Renal cortical epithelial cell (primary cell): Measurements from ENCODE around the gene TTC7B. TPM values are rescaled to one million over a fixed set of nuclear protein-coding genes. Genes with fewer than 3 reads are reported as not detected.

Source experiments
- DNase-seq: peaks from one replicate; pipeline ENCODE4 v3.0.0-alpha.2; 2011; ENCODE audit warnings: low read depth
- total RNA-seq: library from RNA; depleted of rRNA; stranded (reverse); fragments of >200 nt; gene quantifications from 2 replicates; pipeline ENCODE4 v1.2.3, GENCODE V29; 2014

Gene TTC7B
- total RNA-seq, 1 donor from 2014 or later = 27.1 TPM

DNA sequence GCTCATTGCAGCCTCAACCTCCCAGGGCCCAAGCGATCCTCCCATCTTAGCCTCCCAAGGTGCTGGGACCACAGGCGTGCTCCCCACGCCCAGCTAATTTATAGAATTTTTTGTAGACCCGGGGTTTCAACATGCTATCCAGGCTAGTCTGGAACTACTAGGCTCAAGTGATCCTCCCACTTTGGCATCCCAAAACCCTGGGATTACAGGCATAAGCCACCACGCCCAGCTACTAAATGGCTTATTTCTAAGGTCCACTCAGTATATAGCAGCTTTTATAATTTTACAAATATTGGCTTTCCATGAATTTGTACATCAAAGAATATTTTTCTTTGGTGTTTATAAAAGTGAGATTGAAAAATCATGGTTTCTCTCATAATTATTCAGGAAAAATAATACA, 167.8 kb downstream of the TTC7B start:
- no peak for DNase-seq

DNA sequence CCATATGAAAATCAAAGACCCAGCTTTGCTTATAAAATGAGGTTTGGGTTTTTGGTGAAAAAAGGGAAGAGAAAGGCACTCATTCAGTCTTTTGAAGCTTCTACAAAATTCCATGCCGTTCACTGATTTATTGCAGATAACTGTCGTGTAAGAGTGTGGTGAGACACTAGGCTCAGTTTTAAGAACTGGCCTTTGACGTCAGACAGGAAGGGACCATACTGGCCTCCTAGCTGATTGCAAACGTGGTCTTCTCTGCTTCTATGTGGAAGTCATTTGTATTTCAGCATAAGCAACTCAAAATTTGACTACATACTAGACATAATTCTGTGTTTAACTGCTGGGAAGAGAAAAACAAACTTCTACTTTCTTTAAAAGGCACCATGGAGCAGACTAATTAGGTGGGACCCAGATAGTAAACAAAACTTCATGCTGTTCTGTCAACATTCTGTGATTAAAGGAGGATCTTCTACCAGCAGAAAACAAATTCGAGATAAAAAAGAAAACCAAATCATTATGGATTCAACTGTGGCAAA, 168.7 kb downstream of the TTC7B start:
- DNase-seq = no peak

- peak; percentile 93 for DNase-seq
Observed at GRCh38 chr14:90645842-90646443, 170.3 kb downstream of the TTC7B start.

- peak; percentile 84 for DNase-seq
Observed at GRCh38 chr14:90644882-90645281, 171.3 kb downstream of the TTC7B start.

GRCh38 chr14:90643982-90644670, 172.1 kb downstream of the TTC7B start:
- no peak for DNase-seq

DNA sequence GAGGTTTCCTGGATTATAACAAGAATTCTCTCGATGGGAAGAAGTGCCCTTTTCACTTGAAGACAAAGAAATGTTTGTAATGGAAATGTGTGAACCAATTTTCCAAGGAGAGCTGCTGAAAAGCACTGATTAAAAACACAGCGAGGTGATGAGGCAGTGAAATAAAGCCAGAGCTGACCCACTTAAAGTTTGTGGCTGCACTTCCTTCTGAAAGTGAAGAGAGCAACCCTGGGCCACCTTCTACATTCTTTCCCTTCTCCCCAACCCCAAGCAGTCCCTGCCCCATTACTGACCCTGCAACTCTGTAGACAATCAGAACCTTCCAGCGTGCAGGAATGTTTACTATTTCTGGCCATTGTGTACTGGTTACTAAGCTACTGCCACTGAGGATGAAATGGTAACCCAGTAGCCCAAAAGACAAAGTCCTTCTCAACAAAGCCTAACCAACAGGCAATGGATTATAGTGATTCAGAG, 173.9 kb downstream of the TTC7B start:
- peak; percentile 91 for DNase-seq

GRCh38 chr14:90641615-90642243, 174.5 kb downstream of the TTC7B start:
- DNase-seq = peak; percentile 28

DNA sequence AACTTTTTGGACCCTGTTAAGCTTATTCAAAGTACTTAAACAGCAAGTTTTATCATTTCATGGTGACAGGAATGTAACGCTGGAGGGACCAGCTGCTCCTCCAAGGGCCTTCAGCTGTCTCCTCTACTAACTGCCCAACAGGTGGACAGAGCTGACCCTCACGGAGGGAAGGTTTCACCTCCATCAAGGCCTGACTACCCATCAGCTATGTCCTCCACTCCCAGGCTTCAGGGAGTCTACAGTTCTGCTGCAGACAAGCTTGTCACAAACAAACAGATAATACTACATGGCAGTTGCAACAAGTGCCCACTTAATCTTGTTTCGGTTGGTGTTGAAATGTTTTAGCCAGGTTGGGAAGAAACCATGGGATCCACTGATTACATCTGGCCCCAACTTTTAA, 175.1 kb downstream of the TTC7B start:
- no peak for DNase-seq

DNA sequence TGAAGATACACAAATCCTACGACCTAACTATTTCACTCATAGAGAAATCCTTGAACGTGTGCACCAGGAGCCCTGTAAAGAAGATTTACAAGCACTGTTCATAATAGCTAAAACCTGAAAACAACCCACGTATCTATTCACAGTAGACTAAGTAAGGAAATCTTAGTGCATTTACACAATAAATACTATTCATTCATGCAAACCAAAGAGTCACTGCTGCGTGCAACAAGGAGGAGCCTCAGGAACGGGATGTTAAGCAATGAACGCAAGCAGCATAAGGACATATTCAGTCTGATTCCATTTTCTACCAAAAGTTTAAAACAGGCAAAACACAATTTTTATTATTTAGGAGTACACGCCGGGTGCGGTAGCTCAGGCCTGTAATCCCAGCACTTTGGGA, 176.6 kb downstream of the TTC7B start:
- no peak for DNase-seq

DNA sequence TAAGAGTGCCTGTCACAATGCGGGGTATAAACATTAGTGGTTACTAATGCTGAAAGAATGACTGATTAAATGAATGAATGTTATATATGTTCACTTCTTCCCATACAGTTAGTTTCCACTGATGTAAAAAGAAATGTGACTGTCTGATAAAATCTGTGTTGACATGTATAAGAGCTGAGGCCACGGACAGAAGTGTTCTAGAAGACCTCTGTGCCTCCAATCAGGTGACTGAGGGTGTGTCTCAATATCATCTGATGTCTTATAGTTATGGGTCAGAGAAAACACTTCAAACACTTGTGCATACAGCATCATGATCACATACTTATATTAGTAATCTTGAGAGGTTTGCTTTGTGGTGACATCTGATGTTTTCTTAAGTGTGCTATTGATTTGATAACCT, 183.4 kb downstream of the TTC7B start:
- no peak for DNase-seq

DNA sequence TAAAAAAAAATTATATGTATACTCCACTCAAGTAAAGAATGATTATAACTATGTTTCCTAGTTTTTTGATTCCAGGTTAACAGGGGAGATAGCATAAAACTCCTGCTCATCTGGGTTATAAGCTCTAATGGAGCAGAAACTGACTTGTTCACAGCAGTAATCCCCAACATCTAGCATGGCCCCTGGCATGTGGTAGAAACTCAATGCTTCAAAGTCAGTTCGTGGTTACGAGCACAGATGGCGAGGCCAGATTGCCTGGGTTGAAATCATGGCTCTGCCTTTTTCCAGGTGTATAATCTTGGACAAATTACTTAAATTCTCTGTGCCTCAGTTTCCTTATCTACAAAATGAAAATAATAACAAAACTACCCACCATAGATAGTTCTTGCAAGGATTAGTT, 183.8 kb downstream of the TTC7B start:
- DNase-seq = no peak

DNA sequence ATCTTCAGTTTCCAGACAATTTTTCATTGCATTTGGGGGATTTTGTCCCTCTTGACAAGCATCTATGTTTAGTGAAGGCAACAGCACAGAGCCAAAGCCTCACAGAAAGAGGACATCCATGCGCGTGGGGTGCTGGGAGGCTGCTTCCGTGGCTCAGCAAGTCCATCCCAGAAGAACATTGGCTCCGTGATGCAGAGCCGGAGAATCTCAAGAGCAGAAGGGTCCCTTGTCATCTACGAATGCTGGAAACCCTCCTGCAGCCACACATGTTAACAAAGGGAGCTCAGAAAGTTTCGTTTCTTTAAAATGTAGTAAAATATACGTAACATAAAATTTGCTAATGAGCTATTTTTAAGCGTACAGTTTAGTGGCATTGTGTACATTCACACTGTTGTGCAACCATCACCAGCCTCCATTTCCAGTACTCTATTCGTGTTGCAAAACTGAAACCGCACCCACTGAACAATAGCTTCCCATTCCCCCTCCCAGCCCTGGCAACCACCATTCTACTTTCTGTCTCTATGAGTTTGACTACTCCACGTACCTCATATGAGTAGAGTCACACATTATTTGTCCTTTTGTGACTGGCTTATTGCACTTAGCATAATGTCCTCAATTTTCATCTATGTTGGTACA, 185.9 kb downstream of the TTC7B start:
- DNase-seq = no peak

GRCh38 chr14:90629471-90629870, 186.8 kb downstream of the TTC7B start:
- DNase-seq = no peak

GRCh38 chr14:90628825-90629224, 187.4 kb downstream of the TTC7B start:
- no peak for DNase-seq

DNA sequence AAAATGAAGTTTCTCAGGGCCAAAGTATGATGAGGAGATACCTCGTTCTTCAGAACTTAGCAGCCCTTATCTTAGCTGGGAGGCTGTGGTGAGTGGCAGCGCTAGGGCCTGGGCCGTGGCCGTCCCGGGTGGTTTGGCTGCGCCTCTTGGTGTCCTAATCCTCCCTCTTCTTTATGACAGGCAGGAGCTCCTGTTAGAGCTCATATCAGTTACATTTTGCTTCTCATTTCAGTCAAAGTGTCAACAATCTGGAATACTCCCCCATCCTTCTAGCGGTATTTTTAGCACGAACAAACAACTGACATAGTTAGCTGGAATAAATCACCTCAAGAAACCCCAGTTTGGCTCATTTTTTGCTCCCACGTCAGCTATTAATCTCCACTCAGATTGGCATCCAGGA, 188.8 kb downstream of the TTC7B start:
- no peak for DNase-seq

DNA sequence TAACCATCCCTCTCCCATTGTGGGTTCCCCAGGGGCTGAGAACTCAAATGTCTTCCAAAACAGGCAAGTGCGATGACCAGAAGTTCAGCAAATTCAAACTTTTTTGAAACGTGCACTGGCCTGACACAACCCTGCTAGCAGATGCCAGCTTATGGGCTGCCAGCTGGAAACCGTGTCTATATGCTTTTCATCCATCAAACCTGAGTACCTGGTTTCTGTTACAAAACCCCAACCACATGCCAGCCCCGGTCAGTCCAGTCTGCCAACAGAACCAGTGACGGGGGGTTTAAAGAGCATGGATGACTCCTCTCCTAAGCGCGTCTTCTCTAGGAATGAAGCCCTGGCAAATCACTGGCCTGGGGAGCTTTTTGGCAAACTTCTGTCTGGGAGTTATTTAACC, 189.7 kb downstream of the TTC7B start:
- DNase-seq = no peak

GRCh38 chr14:90625445-90625844, 190.8 kb downstream of the TTC7B start:
- DNase-seq = no peak

DNA sequence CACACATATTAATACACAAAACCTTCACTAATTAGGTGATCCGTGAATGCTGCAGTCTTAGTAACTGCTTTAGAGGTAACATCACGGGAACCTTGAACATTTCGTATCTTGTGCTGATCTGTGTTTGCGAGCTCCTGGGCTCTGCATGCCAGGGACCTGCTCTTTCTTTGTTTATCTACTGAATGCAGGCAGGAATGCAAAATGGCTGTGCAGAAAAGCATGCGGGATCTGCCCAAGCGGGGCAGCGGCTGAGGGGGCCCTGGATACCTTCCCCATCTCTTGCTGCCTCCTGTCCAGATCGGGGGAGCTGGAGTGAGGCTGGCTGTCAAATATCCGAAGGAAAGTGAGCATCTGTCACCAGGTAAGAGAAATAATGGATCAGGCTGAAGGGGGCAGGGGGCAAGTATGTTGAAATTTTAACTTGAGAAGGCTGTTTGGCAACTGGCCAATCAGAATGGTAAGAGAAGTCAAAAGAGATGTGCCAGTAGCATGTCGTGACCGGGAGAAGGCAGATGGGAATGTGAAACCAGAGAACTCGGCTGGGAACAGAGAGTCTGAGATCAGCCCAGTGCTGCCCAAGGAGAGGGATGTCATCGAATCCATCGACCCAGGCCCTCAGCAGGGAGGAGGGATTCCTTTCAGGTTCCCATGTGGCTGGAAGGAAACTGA, 191.4 kb downstream of the TTC7B start:
- DNase-seq = no peak

DNA sequence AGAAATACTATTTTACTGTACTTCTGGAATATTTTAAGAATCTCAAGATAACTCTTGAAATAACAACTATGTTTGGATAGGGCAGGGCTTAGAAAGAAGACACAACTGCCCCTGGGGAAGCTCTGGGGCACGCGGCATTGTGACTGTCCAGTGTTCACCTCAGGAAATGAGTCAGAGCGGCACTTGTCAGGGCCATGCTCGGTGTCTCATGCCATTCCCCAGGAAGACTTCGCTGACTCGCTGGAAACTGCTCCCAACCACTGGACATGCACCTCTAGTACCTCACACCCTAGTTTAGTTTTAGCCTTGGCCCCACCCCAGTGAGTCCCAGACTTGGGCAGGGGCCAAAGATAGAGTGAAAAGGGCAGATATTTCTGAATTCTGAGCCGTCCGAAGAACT, 192.0 kb downstream of the TTC7B start:
- DNase-seq = peak; percentile 71

GRCh38 chr14:90621201-90621600, 195.0 kb downstream of the TTC7B start:
- DNase-seq = no peak

- no peak for DNase-seq
Observed at GRCh38 chr14:90620568-90621077, 195.6 kb downstream of the TTC7B start.

DNA sequence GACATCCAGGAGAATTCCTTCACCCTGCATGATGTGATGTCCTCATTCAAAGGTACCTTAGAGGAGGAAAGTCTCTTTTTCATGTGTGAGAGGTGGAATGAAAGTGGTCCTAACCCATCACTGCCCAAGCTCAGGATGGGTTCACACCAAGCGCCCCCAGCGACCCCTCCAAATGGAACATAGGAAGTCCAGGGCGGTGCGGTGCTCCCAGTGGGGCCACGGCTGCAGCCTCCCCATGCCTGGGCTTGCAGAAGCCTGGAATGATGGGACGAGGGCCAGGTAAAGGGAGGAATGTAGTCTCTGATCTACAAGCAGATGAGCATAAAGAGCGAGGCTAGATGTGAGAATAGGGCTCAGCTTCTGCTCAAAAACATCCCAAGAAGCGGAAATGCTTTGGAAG, 196.3 kb downstream of the TTC7B start:
- DNase-seq = no peak
